ENCODE measurements around the gene HABP2. TPM values are rescaled to one million over a fixed set of nuclear protein-coding genes. Genes with fewer than 3 reads are reported as not detected.

HABP2 gene
- total RNA-seq, 1 donor from 2014 or later: not detected

GRCh38 chr10:113555751-113556150 is 2.9 kb downstream of the HABP2 start:
- intact Hi-C loops (cut with micrococcal nuclease): no loop called here

GRCh38 chr10:113557424-113557862 is 4.6 kb downstream of the HABP2 start:
- intact Hi-C loops (cut with micrococcal nuclease): no loop called here

GRCh38 chr10:113557903-113558321 is 5.1 kb downstream of the HABP2 start:
- intact Hi-C loops (cut with micrococcal nuclease): no loop called here

- intact Hi-C loops (cut with micrococcal nuclease): loop anchor here (5.0 to 10.0 kb wide), 3 partner anchors 433 to 1088 kb away; no protein-coding TSS in a partner anchor
These were observed 7.2 kb downstream of the HABP2 start for GRCh38 chr10:113560071-113560470.

GRCh38 chr10:113561214-113561613 is 8.4 kb downstream of the HABP2 start:
- intact Hi-C loops (cut with micrococcal nuclease): loop anchor here (5.0 to 10.0 kb wide), 3 partner anchors 434 to 1089 kb away; no protein-coding TSS in a partner anchor

- intact Hi-C loops (cut with micrococcal nuclease): loop anchor here (5.0 to 10.0 kb wide), 3 partner anchors 435 to 1090 kb away; no protein-coding TSS in a partner anchor
These were observed 9.2 kb downstream of the HABP2 start for GRCh38 chr10:113562069-113562468.

GRCh38 chr10:113562704-113563103 is 9.9 kb downstream of the HABP2 start:
- intact Hi-C loops (cut with micrococcal nuclease): loop anchor here (1.0 to 10.0 kb wide), 6 partner anchors 41 to 1090 kb away; no protein-coding TSS in a partner anchor

- intact Hi-C loops (cut with micrococcal nuclease): loop anchor here (1.0 to 10.0 kb wide), 6 partner anchors 42 to 1091 kb away; no protein-coding TSS in a partner anchor
These were observed 10.6 kb downstream of the HABP2 start for GRCh38 chr10:113563306-113564088.

- intact Hi-C loops (cut with micrococcal nuclease): loop anchor here (10.0 kb wide), 1 partner anchor 1001 kb away; no protein-coding TSS in a partner anchor
These were observed 12.5 kb downstream of the HABP2 start for GRCh38 chr10:113565364-113565763.

GRCh38 chr10:113566888-113567287 is 14.0 kb downstream of the HABP2 start:
- intact Hi-C loops (cut with micrococcal nuclease): loop anchor here (10.0 kb wide), 1 partner anchor 1002 kb away; no protein-coding TSS in a partner anchor

- intact Hi-C loops (cut with micrococcal nuclease): loop anchor here (10.0 kb wide), 1 partner anchor 1005 kb away; no protein-coding TSS in a partner anchor
These were observed 16.7 kb downstream of the HABP2 start for GRCh38 chr10:113569576-113569975.

- intact Hi-C loops (cut with micrococcal nuclease): no loop called here
These were observed 19.9 kb downstream of the HABP2 start for GRCh38 chr10:113572520-113573290.

- intact Hi-C loops (cut with micrococcal nuclease): no loop called here
These were observed 20.5 kb downstream of the HABP2 start for GRCh38 chr10:113573368-113573767.

- intact Hi-C loops (cut with micrococcal nuclease): no loop called here
These were observed 24.0 kb downstream of the HABP2 start for GRCh38 chr10:113576852-113577251.

- intact Hi-C loops (cut with micrococcal nuclease): no loop called here
These were observed 25.9 kb downstream of the HABP2 start for GRCh38 chr10:113578773-113579172.

- intact Hi-C loops (cut with micrococcal nuclease): no loop called here
These were observed 28.2 kb downstream of the HABP2 start for GRCh38 chr10:113581092-113581491.

GRCh38 chr10:113583571-113583970 is 30.7 kb downstream of the HABP2 start:
- intact Hi-C loops (cut with micrococcal nuclease): no loop called here

GRCh38 chr10:113585949-113586348 is 33.1 kb downstream of the HABP2 start:
- intact Hi-C loops (cut with micrococcal nuclease): no loop called here

- intact Hi-C loops (cut with micrococcal nuclease): no loop called here
These were observed 36.4 kb downstream of the HABP2 start for GRCh38 chr10:113589201-113589770.

GRCh38 chr10:113590581-113590980 is 37.7 kb downstream of the HABP2 start:
- intact Hi-C loops (cut with micrococcal nuclease): no loop called here

- intact Hi-C loops (cut with micrococcal nuclease): no loop called here
These were observed 39.5 kb downstream of the HABP2 start for GRCh38 chr10:113592380-113592779.
